ENCODE data around the gene MACO1. TPM values are rescaled to one million over a fixed set of nuclear protein-coding genes. Genes with fewer than 3 reads are reported as not detected.

The MACO1 gene
- total and polyA plus RNA-seq, 2 donors: 17.3 to 21.3 TPM

- H3K4me1 ChIP-seq (ENCODE audit: control insufficient read depth in 2 of 2, insufficient read depth in 2 of 2, low read length in 2 of 2): peaks cover 0 to 12% of the 10 kb centered on the region in 2 donors
- no peak overlapping the region for H3K4me3 ChIP-seq (ENCODE audit: low read length in 2 of 2)
- 97% methylated on average over 1 of the region's 1 CpG for WGBS
- H3K36me3 ChIP-seq (ENCODE audit: control insufficient read depth in 2 of 2, insufficient read depth in 2 of 2, low read length in 1 of 2): peaks cover 2 to 14% of the 10 kb centered on the region in 2 donors
- no peaks in the 10 kb centered on the region for H3K27me3 ChIP-seq (ENCODE audit: control insufficient read depth in 2 of 2, insufficient read depth in 1 of 2, low read length in 1 of 2)
- H3K27ac ChIP-seq (ENCODE audit: low read depth in 1 of 2, low read length in 1 of 2): peak overlapping the region in 1 of 2 donors; percentile 58
- DNase-seq (ENCODE audit: low read depth in 6 of 9, low spot score in 9 of 9): no peak
- no peaks in the 10 kb centered on the region for H3K9me3 ChIP-seq (ENCODE audit: control insufficient read depth in 2 of 2, insufficient read depth in 1 of 2, low read length in 1 of 2)
These were observed 46.8 kb downstream of the MACO1 start for GRCh38 chr1:25477448-25478034.

GRCh38 chr1:25478633-25479032 is 47.9 kb downstream of the MACO1 start:
- DNase-seq (ENCODE audit: low read depth in 6 of 9, low spot score in 9 of 9): no peak
- Histone ChIP-seq H3K4me3 (ENCODE audit: low read length in 2 of 2) (no peak overlapping the region), H3K36me3 (ENCODE audit: control insufficient read depth in 2 of 2, insufficient read depth in 2 of 2, low read length in 1 of 2) (peaks cover 5 to 17% of the 10 kb centered on the region in 2 donors), H3K4me1 (ENCODE audit: control insufficient read depth in 2 of 2, insufficient read depth in 2 of 2, low read length in 2 of 2) (peaks cover 0 to 13% of the 10 kb centered on the region in 2 donors), H3K27ac (ENCODE audit: low read depth in 1 of 2, low read length in 1 of 2) (no peak overlapping the region), H3K27me3 (ENCODE audit: control insufficient read depth in 2 of 2, insufficient read depth in 1 of 2, low read length in 1 of 2) (no peaks in the 10 kb centered on the region), H3K9me3 (ENCODE audit: control insufficient read depth in 2 of 2, insufficient read depth in 1 of 2, low read length in 1 of 2) (no peaks in the 10 kb centered on the region)

GRCh38 chr1:25481625-25482024 is 50.9 kb downstream of the MACO1 start:
- no peak overlapping the region for H3K4me3 ChIP-seq (ENCODE audit: low read length in 2 of 2)
- peaks cover 0 to 3% of the 10 kb centered on the region in 2 donors for H3K4me1 ChIP-seq (ENCODE audit: control insufficient read depth in 2 of 2, insufficient read depth in 2 of 2, low read length in 2 of 2)
- peaks cover 21 to 23% of the 10 kb centered on the region in 2 donors for H3K36me3 ChIP-seq (ENCODE audit: control insufficient read depth in 2 of 2, insufficient read depth in 2 of 2, low read length in 1 of 2)
- no peak for DNase-seq (ENCODE audit: low read depth in 6 of 9, low spot score in 9 of 9)
- no peaks in the 10 kb centered on the region for H3K27me3 ChIP-seq (ENCODE audit: control insufficient read depth in 2 of 2, insufficient read depth in 1 of 2, low read length in 1 of 2)
- no peaks in the 10 kb centered on the region for H3K9me3 ChIP-seq (ENCODE audit: control insufficient read depth in 2 of 2, insufficient read depth in 1 of 2, low read length in 1 of 2)
- 98% methylated on average over 5 of the region's 5 CpGs for WGBS
- H3K27ac ChIP-seq (ENCODE audit: low read depth in 1 of 2, low read length in 1 of 2): no peak overlapping the region

- H3K27ac ChIP-seq (ENCODE audit: low read depth in 1 of 2, low read length in 1 of 2): no peak overlapping the region
- WGBS: 95% methylated on average over 1 of the region's 1 CpG
- H3K9me3 ChIP-seq (ENCODE audit: control insufficient read depth in 2 of 2, insufficient read depth in 1 of 2, low read length in 1 of 2): no peaks in the 10 kb centered on the region
- no peak overlapping the region for H3K4me3 ChIP-seq (ENCODE audit: low read length in 2 of 2)
- peaks cover 19 to 26% of the 10 kb centered on the region in 2 donors for H3K36me3 ChIP-seq (ENCODE audit: control insufficient read depth in 2 of 2, insufficient read depth in 2 of 2, low read length in 1 of 2)
- DNase-seq (ENCODE audit: low read depth in 6 of 9, low spot score in 9 of 9): no peak
- no peaks in the 10 kb centered on the region for H3K27me3 ChIP-seq (ENCODE audit: control insufficient read depth in 2 of 2, insufficient read depth in 1 of 2, low read length in 1 of 2)
- peaks cover 0 to 3% of the 10 kb centered on the region in 2 donors for H3K4me1 ChIP-seq (ENCODE audit: control insufficient read depth in 2 of 2, insufficient read depth in 2 of 2, low read length in 2 of 2)
These were observed 51.5 kb downstream of the MACO1 start for GRCh38 chr1:25482211-25482610.

- DNase-seq (ENCODE audit: low read depth in 6 of 9, low spot score in 9 of 9): no peak
- Histone ChIP-seq H3K27ac (ENCODE audit: low read depth in 1 of 2, low read length in 1 of 2) (peak overlapping the region in 1 of 2 donors; percentile 28), H3K4me1 (ENCODE audit: control insufficient read depth in 2 of 2, insufficient read depth in 2 of 2, low read length in 2 of 2) (peaks cover 0 to 3% of the 10 kb centered on the region in 2 donors), H3K4me3 (ENCODE audit: low read length in 2 of 2) (no peak overlapping the region), H3K27me3 (ENCODE audit: control insufficient read depth in 2 of 2, insufficient read depth in 1 of 2, low read length in 1 of 2) (no peaks in the 10 kb centered on the region), H3K9me3 (ENCODE audit: control insufficient read depth in 2 of 2, insufficient read depth in 1 of 2, low read length in 1 of 2) (no peaks in the 10 kb centered on the region), H3K36me3 (ENCODE audit: control insufficient read depth in 2 of 2, insufficient read depth in 2 of 2, low read length in 1 of 2) (peaks cover 23 to 35% of the 10 kb centered on the region in 2 donors)
- WGBS: 96% methylated on average over 10 of the region's 10 CpGs
These were observed 53.4 kb downstream of the MACO1 start for GRCh38 chr1:25484096-25484495.

- Histone ChIP-seq H3K27me3 (ENCODE audit: control insufficient read depth in 2 of 2, insufficient read depth in 1 of 2, low read length in 1 of 2) (no peaks in the 10 kb centered on the region), H3K36me3 (ENCODE audit: control insufficient read depth in 2 of 2, insufficient read depth in 2 of 2, low read length in 1 of 2) (peaks cover 24 to 40% of the 10 kb centered on the region in 2 donors), H3K4me1 (ENCODE audit: control insufficient read depth in 2 of 2, insufficient read depth in 2 of 2, low read length in 2 of 2) (peaks cover 0 to 3% of the 10 kb centered on the region in 2 donors), H3K4me3 (ENCODE audit: low read length in 2 of 2) (no peak overlapping the region), H3K27ac (ENCODE audit: low read depth in 1 of 2, low read length in 1 of 2) (peak overlapping the region in 1 of 2 donors; percentile 8), H3K9me3 (ENCODE audit: control insufficient read depth in 2 of 2, insufficient read depth in 1 of 2, low read length in 1 of 2) (no peaks in the 10 kb centered on the region)
- WGBS: 92% methylated on average over 1 of the region's 1 CpG
- no peak for DNase-seq (ENCODE audit: low read depth in 6 of 9, low spot score in 9 of 9)
These were observed 53.8 kb downstream of the MACO1 start for GRCh38 chr1:25484533-25484932.

- Histone ChIP-seq H3K27ac (ENCODE audit: low read depth in 1 of 2, low read length in 1 of 2) (no peak overlapping the region), H3K4me1 (ENCODE audit: control insufficient read depth in 2 of 2, insufficient read depth in 2 of 2, low read length in 2 of 2) (peaks cover 0 to 3% of the 10 kb centered on the region in 2 donors), H3K36me3 (ENCODE audit: control insufficient read depth in 2 of 2, insufficient read depth in 2 of 2, low read length in 1 of 2) (peaks cover 26 to 48% of the 10 kb centered on the region in 2 donors), H3K4me3 (ENCODE audit: low read length in 2 of 2) (no peak overlapping the region), H3K9me3 (ENCODE audit: control insufficient read depth in 2 of 2, insufficient read depth in 1 of 2, low read length in 1 of 2) (no peaks in the 10 kb centered on the region), H3K27me3 (ENCODE audit: control insufficient read depth in 2 of 2, insufficient read depth in 1 of 2, low read length in 1 of 2) (no peaks in the 10 kb centered on the region)
- 53% methylated on average over 6 of the region's 6 CpGs for WGBS
- DNase-seq (ENCODE audit: low read depth in 6 of 9, low spot score in 9 of 9): no peak
These were observed 55.1 kb downstream of the MACO1 start for GRCh38 chr1:25485536-25486411.

- no peak overlapping the region for H3K27ac ChIP-seq (ENCODE audit: low read depth in 1 of 2, low read length in 1 of 2)
- H3K36me3 ChIP-seq (ENCODE audit: control insufficient read depth in 2 of 2, insufficient read depth in 2 of 2, low read length in 1 of 2): peaks cover 31 to 56% of the 10 kb centered on the region in 2 donors
- H3K9me3 ChIP-seq (ENCODE audit: control insufficient read depth in 2 of 2, insufficient read depth in 1 of 2, low read length in 1 of 2): no peaks in the 10 kb centered on the region
- H3K4me1 ChIP-seq (ENCODE audit: control insufficient read depth in 2 of 2, insufficient read depth in 2 of 2, low read length in 2 of 2): peaks cover 0 to 3% of the 10 kb centered on the region in 2 donors
- H3K27me3 ChIP-seq (ENCODE audit: control insufficient read depth in 2 of 2, insufficient read depth in 1 of 2, low read length in 1 of 2): no peaks in the 10 kb centered on the region
- 100% methylated on average over 1 of the region's 1 CpG for WGBS
- DNase-seq (ENCODE audit: low read depth in 6 of 9, low spot score in 9 of 9): no peak
- no peak overlapping the region for H3K4me3 ChIP-seq (ENCODE audit: low read length in 2 of 2)
These were observed 55.9 kb downstream of the MACO1 start for GRCh38 chr1:25486602-25487001.

- H3K27me3 ChIP-seq (ENCODE audit: control insufficient read depth in 2 of 2, insufficient read depth in 1 of 2, low read length in 1 of 2): no peaks in the 10 kb centered on the region
- peaks cover 0 to under 1% of the 10 kb centered on the region in 2 donors for H3K4me1 ChIP-seq (ENCODE audit: control insufficient read depth in 2 of 2, insufficient read depth in 2 of 2, low read length in 2 of 2)
- 97% methylated on average over 2 of the region's 2 CpGs for WGBS
- DNase-seq (ENCODE audit: low read depth in 6 of 9, low spot score in 9 of 9): no peak
- H3K36me3 ChIP-seq (ENCODE audit: control insufficient read depth in 2 of 2, insufficient read depth in 2 of 2, low read length in 1 of 2): peaks cover 36 to 67% of the 10 kb centered on the region in 2 donors
- no peak overlapping the region for H3K4me3 ChIP-seq (ENCODE audit: low read length in 2 of 2)
- no peak overlapping the region for H3K27ac ChIP-seq (ENCODE audit: low read depth in 1 of 2, low read length in 1 of 2)
- H3K9me3 ChIP-seq (ENCODE audit: control insufficient read depth in 2 of 2, insufficient read depth in 1 of 2, low read length in 1 of 2): no peaks in the 10 kb centered on the region
These were observed 56.9 kb downstream of the MACO1 start for GRCh38 chr1:25487628-25488027.

Measured in thymus (tissue), 11 donors.